CD4-positive, alpha-beta T cell treated with Interleukin-6 for 4 hours (primary cell): ENCODE data around the gene ARID1A.

ENCODE experiments used
- DNase-seq: peaks from one replicate; pipeline ENCODE4 v3.0.0-alpha.2; 2020; ENCODE audit warnings: mixed read lengths

ARID1A gene

GRCh38 chr1:26729633-26730032 lies 33.8 kb downstream of the ARID1A start:
- no peak for DNase-seq

DNA sequence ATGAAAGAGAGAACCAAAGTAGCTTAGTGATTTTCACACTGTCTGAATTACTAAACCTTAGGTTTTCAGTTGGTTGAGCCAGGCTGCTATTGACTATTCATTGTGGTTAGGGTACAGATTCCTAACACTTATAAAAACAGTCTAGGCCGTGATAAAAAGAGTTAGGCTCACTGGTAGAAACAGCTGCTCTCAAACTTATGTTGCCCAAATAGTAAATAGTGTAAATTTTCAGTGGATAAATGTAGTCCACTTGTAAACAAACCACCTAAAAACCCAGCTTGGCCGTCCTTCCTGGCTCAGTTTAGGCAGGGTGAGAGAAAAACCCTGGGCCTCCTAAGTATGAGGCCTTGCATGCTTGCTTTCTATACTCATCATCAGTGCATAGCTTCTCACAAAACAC lies 34.9 kb downstream of the ARID1A start:
- DNase-seq = no peak

- no peak for DNase-seq
These were observed 35.6 kb downstream of the ARID1A start for GRCh38 chr1:26731233-26731902.

DNA sequence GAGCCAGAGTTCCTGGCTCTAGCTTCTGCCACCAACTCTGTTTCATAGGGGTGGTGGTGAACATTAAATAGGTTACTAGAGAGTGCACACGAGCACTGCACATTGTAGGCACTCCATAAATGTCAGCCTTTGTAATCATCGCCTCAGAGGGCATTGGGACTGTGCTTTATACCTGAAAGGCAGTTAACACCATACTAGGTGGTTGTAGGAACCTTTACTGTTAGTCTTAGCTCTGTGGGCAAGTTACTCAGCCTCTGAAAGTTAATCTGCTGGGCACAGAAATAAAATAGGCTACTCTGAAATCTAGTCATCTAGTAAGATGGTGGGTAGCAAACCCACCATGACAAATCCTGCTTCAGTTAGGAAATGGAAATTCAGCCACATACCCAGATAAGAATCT lies 37.6 kb downstream of the ARID1A start:
- no peak for DNase-seq

DNA sequence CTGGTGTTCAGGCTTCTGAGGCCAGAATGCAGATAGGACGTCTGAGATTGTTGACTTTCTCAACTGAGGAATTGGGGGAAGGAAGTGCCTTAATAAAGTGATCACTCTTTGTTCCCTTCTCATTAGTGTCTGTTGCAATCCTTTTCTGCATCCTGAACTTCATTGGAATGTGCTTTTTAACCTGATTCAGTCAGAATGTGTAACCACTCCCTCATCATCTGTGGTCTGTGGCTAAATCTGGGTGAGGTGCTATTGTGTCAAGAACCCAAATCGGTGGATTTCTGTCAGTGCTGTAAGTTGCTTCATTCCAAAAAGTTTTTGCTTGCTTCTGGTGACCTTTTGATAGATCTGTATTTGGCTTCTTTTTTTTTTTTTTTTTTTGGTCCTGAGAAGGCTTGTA lies 38.2 kb downstream of the ARID1A start:
- peak; percentile 16 for DNase-seq

- no peak for DNase-seq
These were observed 38.8 kb downstream of the ARID1A start for GRCh38 chr1:26734501-26735058.

- DNase-seq = peak; percentile 39
These were observed 43.6 kb downstream of the ARID1A start for GRCh38 chr1:26739329-26739914.

GRCh38 chr1:26740023-26740634 lies 44.3 kb downstream of the ARID1A start:
- no peak for DNase-seq

- no peak for DNase-seq
These were observed 45.1 kb downstream of the ARID1A start for GRCh38 chr1:26740952-26741351.

GRCh38 chr1:26743426-26744059 lies 47.7 kb downstream of the ARID1A start:
- no peak for DNase-seq

- DNase-seq = peak; percentile 84
These were observed 48.5 kb downstream of the ARID1A start for GRCh38 chr1:26744075-26744959.

- no peak for DNase-seq
These were observed 49.4 kb downstream of the ARID1A start for GRCh38 chr1:26745191-26745590.

- DNase-seq = no peak
These were observed 51.2 kb downstream of the ARID1A start for GRCh38 chr1:26747048-26747447.

DNA sequence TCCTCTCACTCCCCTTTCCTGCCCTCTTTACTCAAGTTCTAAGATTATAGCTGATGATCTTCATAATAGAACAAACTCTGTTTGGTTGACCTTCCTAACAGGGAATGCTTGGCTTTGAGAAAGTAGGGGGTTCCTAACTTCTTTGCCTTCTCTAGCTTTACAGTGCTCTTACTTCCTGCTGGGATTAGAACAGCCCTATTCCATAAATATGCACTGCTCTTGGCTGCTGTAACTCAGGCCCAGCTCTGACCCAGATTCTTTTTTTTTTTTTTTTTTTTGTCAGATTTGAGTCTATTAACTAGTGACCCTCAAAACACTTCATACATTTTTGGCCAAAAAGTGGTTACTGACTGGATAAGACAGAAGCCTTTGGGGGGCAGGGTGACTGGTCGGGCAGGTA lies 52.5 kb downstream of the ARID1A start:
- DNase-seq = no peak

- no peak for DNase-seq
These were observed 53.6 kb downstream of the ARID1A start for GRCh38 chr1:26749458-26749857.

DNA sequence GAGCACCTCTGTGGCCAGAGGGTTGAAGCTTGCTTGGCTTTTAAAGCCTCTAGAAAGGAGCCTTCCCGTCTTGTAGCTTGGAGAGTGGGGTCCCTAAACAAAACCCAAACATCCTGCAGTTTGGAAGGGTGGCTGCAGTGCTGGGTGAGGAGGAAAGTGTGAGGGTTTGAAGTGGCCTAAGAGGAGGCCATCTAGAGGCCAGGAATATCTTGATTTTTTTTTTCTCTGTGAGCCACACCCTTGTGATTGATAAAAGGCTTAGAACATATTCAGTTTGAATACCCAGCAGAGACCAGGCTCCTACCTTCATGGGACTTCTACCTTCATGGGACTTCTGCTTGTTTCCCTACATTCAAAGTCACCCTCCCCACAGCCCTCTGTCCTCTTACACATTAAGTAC lies 54.6 kb downstream of the ARID1A start:
- no peak for DNase-seq

DNA sequence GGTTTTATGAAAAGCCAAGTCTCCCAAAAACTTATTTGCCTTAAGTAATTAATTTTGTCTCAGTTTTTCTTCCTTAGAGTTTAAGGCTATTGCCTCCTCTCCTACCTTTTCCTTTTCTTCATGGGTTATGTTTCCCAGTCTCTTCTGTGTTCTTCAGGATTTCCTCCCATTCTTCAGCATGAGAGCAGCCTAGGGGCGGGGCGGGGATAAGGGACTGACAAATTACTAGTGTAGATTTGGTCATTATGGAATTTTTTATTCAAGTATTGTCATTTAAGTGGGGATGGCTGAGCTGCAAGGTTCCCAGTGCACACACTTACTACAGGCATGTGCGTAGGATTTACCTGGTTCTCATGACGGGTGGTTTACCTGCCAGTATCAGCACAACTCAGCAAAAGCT lies 56.7 kb downstream of the ARID1A start:
- no peak for DNase-seq

DNA sequence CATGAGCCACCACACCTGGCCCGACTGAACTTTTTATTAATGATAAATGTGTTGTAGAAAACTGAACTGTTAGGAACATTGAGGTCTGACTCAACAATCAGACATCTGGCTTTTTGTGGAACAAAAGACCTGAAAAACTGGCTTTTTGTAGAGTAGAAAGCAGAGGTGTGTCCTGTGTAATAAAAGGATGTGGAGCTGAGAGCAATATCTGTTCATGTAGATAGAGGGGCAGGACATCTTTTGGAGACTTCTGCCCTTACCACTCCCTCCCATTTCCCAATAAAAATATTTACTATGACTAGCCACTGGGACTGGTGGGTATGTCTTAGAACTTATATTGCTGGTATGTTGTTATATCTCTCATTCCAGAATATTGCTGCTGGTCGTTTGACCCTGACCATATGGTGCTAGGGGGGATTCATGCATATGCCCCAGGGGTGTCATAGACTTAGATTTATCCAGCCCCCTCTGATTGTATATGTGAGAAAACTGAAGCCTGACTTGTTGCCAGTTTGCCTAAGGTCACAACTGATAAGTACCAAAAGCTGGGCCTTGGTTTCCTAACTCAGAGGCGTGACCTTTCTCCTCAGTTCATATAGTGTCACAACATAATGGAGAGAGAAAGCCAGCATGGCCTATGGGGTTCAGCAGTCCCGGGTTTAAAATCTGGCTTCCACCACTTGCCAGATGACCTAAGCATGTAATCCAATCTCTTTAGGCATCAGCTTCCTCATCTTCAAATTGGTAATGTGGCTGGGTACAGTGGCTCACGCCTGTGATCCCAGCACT lies 58.5 kb downstream of the ARID1A start:
- no peak for DNase-seq

GRCh38 chr1:26758358-26758757 lies 62.5 kb downstream of the ARID1A start:
- DNase-seq = no peak

- DNase-seq = no peak
These were observed 63.7 kb downstream of the ARID1A start for GRCh38 chr1:26759531-26759930.

- peak; percentile 18 for DNase-seq
These were observed 65.4 kb downstream of the ARID1A start for GRCh38 chr1:26761217-26761616.

GRCh38 chr1:26767714-26768113 lies 71.9 kb downstream of the ARID1A start:
- no peak for DNase-seq
